ENCODE results near the gene LRBA. TPM values are rescaled to one million over a fixed set of nuclear protein-coding genes. Genes with fewer than 3 reads are reported as not detected.

The LRBA gene
- total and polyA plus RNA-seq, 4 experiments from 2014 or later = 17.1 to 64.5 (median 45.4) TPM

GRCh38 chr4:150579551-150580234 is 435.4 kb downstream of the LRBA start:
- H3K9me3 Mint-ChIP-seq = peaks cover 0 to 7% (median 0%) of the 10 kb centered on the region in 8 donors
- H3K36me3 Mint-ChIP-seq = peaks cover 43 to 56% of the 10 kb centered on the region in 2 donors
- no peak overlapping the region for H3K4me3 ChIP-seq (ENCODE audit: low read length in 2 of 2)
- peak in 1 of 5 donors; percentile 22 for DNase-seq
- no peaks in the 10 kb centered on the region for H3K9me3 ChIP-seq (ENCODE audit: control insufficient read depth in 1 of 2, low read length in 2 of 2)
- H3K4me1 Mint-ChIP-seq = peaks cover 0 to 7% (median 5%) of the 10 kb centered on the region in 4 donors
- ChIA-PET POLR2A (ENCODE audit: partially characterized antibody) (no interaction called here), CTCF (ENCODE audit: partially characterized antibody) (no interaction called here)
- peaks cover 8% of the 10 kb centered on the region for H3K36me3 ChIP-seq (ENCODE audit: insufficient read depth, low read length)
- no peak overlapping the region for H3K4me3 Mint-ChIP-seq
- peak overlapping the region in 1 of 7 donors; percentile 57 for H3K27ac Mint-ChIP-seq
- no peaks in the 10 kb centered on the region for H3K4me1 ChIP-seq (ENCODE audit: insufficient read depth, low read length)
- H3K27ac ChIP-seq (ENCODE audit: low read depth, low read length) = no peak overlapping the region
- no peaks in the 10 kb centered on the region for H3K27me3 ChIP-seq (ENCODE audit: insufficient read depth, low read length)
- no peaks in the 10 kb centered on the region for H3K27me3 Mint-ChIP-seq
- intact Hi-C loops (cut with micrococcal nuclease) = no loop called here

GRCh38 chr4:150578745-150579501 is 436.2 kb downstream of the LRBA start:
- Histone ChIP-seq H3K36me3 (ENCODE audit: insufficient read depth, low read length) (peaks cover 8% of the 10 kb centered on the region), H3K27ac (ENCODE audit: low read depth, low read length) (no peak overlapping the region), H3K4me3 (ENCODE audit: low read length in 2 of 2) (no peak overlapping the region), H3K4me1 (ENCODE audit: insufficient read depth, low read length) (no peaks in the 10 kb centered on the region), H3K27me3 (ENCODE audit: insufficient read depth, low read length) (no peaks in the 10 kb centered on the region), H3K9me3 (ENCODE audit: control insufficient read depth in 1 of 2, low read length in 2 of 2) (no peaks in the 10 kb centered on the region)
- ChIA-PET CTCF (ENCODE audit: partially characterized antibody) (no interaction called here), POLR2A (ENCODE audit: partially characterized antibody) (no interaction called here)
- H3K4me1 Mint-ChIP-seq = peaks cover 0 to 7% (median 5%) of the 10 kb centered on the region in 4 donors
- peaks cover 0 to 7% (median 0%) of the 10 kb centered on the region in 8 donors for H3K9me3 Mint-ChIP-seq
- DNase-seq = no peak
- intact Hi-C loops (cut with micrococcal nuclease) = no loop called here
- H3K36me3 Mint-ChIP-seq = peaks cover 38 to 50% of the 10 kb centered on the region in 2 donors
- H3K4me3 Mint-ChIP-seq = no peak overlapping the region
- no peak overlapping the region for H3K27ac Mint-ChIP-seq
- no peaks in the 10 kb centered on the region for H3K27me3 Mint-ChIP-seq

- Mint-ChIP-seq H3K4me1 (peaks cover 0 to 7% (median 5%) of the 10 kb centered on the region in 4 donors), H3K9me3 (peaks cover 0 to 7% (median 0%) of the 10 kb centered on the region in 8 donors), H3K27ac (no peak overlapping the region), H3K27me3 (no peaks in the 10 kb centered on the region), H3K4me3 (no peak overlapping the region), H3K36me3 (peaks cover 30 to 40% of the 10 kb centered on the region in 2 donors)
- no peaks in the 10 kb centered on the region for H3K9me3 ChIP-seq (ENCODE audit: control insufficient read depth in 1 of 2, low read length in 2 of 2)
- intact Hi-C loops (cut with micrococcal nuclease) = no loop called here
- no peak overlapping the region for H3K4me3 ChIP-seq (ENCODE audit: low read length in 2 of 2)
- no peak overlapping the region for H3K27ac ChIP-seq (ENCODE audit: low read depth, low read length)
- POLR2A ChIA-PET (ENCODE audit: partially characterized antibody) = no interaction called here
- no peak for DNase-seq
- CTCF ChIA-PET (ENCODE audit: partially characterized antibody) = no interaction called here
- no peaks in the 10 kb centered on the region for H3K27me3 ChIP-seq (ENCODE audit: insufficient read depth, low read length)
- H3K4me1 ChIP-seq (ENCODE audit: insufficient read depth, low read length) = no peaks in the 10 kb centered on the region
- H3K36me3 ChIP-seq (ENCODE audit: insufficient read depth, low read length) = peaks cover 1% of the 10 kb centered on the region
Observed at GRCh38 chr4:150577796-150578195, 437.3 kb downstream of the LRBA start.

GRCh38 chr4:150574678-150575077 is 440.4 kb downstream of the LRBA start:
- DNase-seq = no peak
- Histone ChIP-seq H3K9me3 (ENCODE audit: control insufficient read depth in 1 of 2, low read length in 2 of 2) (no peaks in the 10 kb centered on the region), H3K36me3 (ENCODE audit: insufficient read depth, low read length) (no peaks in the 10 kb centered on the region), H3K27ac (ENCODE audit: low read depth, low read length) (no peak overlapping the region), H3K4me1 (ENCODE audit: insufficient read depth, low read length) (no peaks in the 10 kb centered on the region), H3K4me3 (ENCODE audit: low read length in 2 of 2) (no peak overlapping the region), H3K27me3 (ENCODE audit: insufficient read depth, low read length) (no peaks in the 10 kb centered on the region)
- Mint-ChIP-seq H3K9me3 (peaks cover 0 to 2% (median 0%) of the 10 kb centered on the region in 8 donors), H3K36me3 (peaks cover 16 to 20% of the 10 kb centered on the region in 2 donors), H3K4me3 (no peak overlapping the region), H3K27me3 (no peaks in the 10 kb centered on the region), H3K27ac (no peak overlapping the region), H3K4me1 (peaks cover 0 to 7% (median 5%) of the 10 kb centered on the region in 4 donors)
- POLR2A ChIA-PET (ENCODE audit: partially characterized antibody) = no interaction called here
- intact Hi-C loops (cut with micrococcal nuclease) = no loop called here
- CTCF ChIA-PET (ENCODE audit: partially characterized antibody) = no interaction called here

GRCh38 chr4:150573534-150573933 is 441.6 kb downstream of the LRBA start:
- Histone ChIP-seq H3K27me3 (ENCODE audit: insufficient read depth, low read length) (no peaks in the 10 kb centered on the region), H3K9me3 (ENCODE audit: control insufficient read depth in 1 of 2, low read length in 2 of 2) (no peaks in the 10 kb centered on the region), H3K36me3 (ENCODE audit: insufficient read depth, low read length) (no peaks in the 10 kb centered on the region), H3K4me1 (ENCODE audit: insufficient read depth, low read length) (no peaks in the 10 kb centered on the region), H3K27ac (ENCODE audit: low read depth, low read length) (no peak overlapping the region), H3K4me3 (ENCODE audit: low read length in 2 of 2) (no peak overlapping the region)
- Mint-ChIP-seq H3K9me3 (no peaks in the 10 kb centered on the region), H3K27ac (no peak overlapping the region), H3K27me3 (no peaks in the 10 kb centered on the region), H3K36me3 (peaks cover 10 to 12% of the 10 kb centered on the region in 2 donors), H3K4me1 (peaks cover 0 to 1% (median 0%) of the 10 kb centered on the region in 4 donors), H3K4me3 (no peak overlapping the region)
- CTCF ChIA-PET (ENCODE audit: partially characterized antibody) = no interaction called here
- DNase-seq = no peak
- intact Hi-C loops (cut with micrococcal nuclease) = no loop called here
- POLR2A ChIA-PET (ENCODE audit: partially characterized antibody) = no interaction called here

- no peaks in the 10 kb centered on the region for H3K27me3 ChIP-seq (ENCODE audit: insufficient read depth, low read length)
- Mint-ChIP-seq H3K36me3 (peaks cover 10 to 12% of the 10 kb centered on the region in 2 donors), H3K27me3 (no peaks in the 10 kb centered on the region), H3K27ac (no peak overlapping the region), H3K4me3 (no peak overlapping the region), H3K4me1 (peaks cover 0 to 1% (median 0%) of the 10 kb centered on the region in 4 donors), H3K9me3 (no peaks in the 10 kb centered on the region)
- CTCF ChIA-PET (ENCODE audit: partially characterized antibody) = no interaction called here
- intact Hi-C loops (cut with micrococcal nuclease) = no loop called here
- H3K36me3 ChIP-seq (ENCODE audit: insufficient read depth, low read length) = no peaks in the 10 kb centered on the region
- no peak for DNase-seq
- H3K4me1 ChIP-seq (ENCODE audit: insufficient read depth, low read length) = no peaks in the 10 kb centered on the region
- no peak overlapping the region for H3K4me3 ChIP-seq (ENCODE audit: low read length in 2 of 2)
- no peak overlapping the region for H3K27ac ChIP-seq (ENCODE audit: low read depth, low read length)
- POLR2A ChIA-PET (ENCODE audit: partially characterized antibody) = no interaction called here
- no peaks in the 10 kb centered on the region for H3K9me3 ChIP-seq (ENCODE audit: control insufficient read depth in 1 of 2, low read length in 2 of 2)
Observed at GRCh38 chr4:150572704-150573504, 442.2 kb downstream of the LRBA start.

GRCh38 chr4:150570862-150571261 is 444.2 kb downstream of the LRBA start:
- POLR2A ChIA-PET (ENCODE audit: partially characterized antibody) = no interaction called here
- H3K4me1 Mint-ChIP-seq = peaks cover 0 to 3% (median 0%) of the 10 kb centered on the region in 4 donors
- H3K27me3 ChIP-seq (ENCODE audit: insufficient read depth, low read length) = no peaks in the 10 kb centered on the region
- H3K9me3 Mint-ChIP-seq = peaks cover 0 to 2% (median 0%) of the 10 kb centered on the region in 8 donors
- peaks cover 20 to 22% of the 10 kb centered on the region in 2 donors for H3K36me3 Mint-ChIP-seq
- no peaks in the 10 kb centered on the region for H3K36me3 ChIP-seq (ENCODE audit: insufficient read depth, low read length)
- intact Hi-C loops (cut with micrococcal nuclease) = no loop called here
- no peak overlapping the region for H3K27ac ChIP-seq (ENCODE audit: low read depth, low read length)
- no peaks in the 10 kb centered on the region for H3K4me1 ChIP-seq (ENCODE audit: insufficient read depth, low read length)
- no peak overlapping the region for H3K27ac Mint-ChIP-seq
- no peak overlapping the region for H3K4me3 Mint-ChIP-seq
- DNase-seq = no peak
- CTCF ChIA-PET (ENCODE audit: partially characterized antibody) = no interaction called here
- H3K4me3 ChIP-seq (ENCODE audit: low read length in 2 of 2) = no peak overlapping the region
- H3K27me3 Mint-ChIP-seq = no peaks in the 10 kb centered on the region
- no peaks in the 10 kb centered on the region for H3K9me3 ChIP-seq (ENCODE audit: control insufficient read depth in 1 of 2, low read length in 2 of 2)
